ENCODE results near the gene MCTP2. TPM values are rescaled to one million over a fixed set of nuclear protein-coding genes. Genes with fewer than 3 reads are reported as not detected.

MCTP2 gene
- polyA plus RNA-seq, 3 donors, result 2.4 to 7.4 (median 7.3) TPM

- intact Hi-C loops (cut with micrococcal nuclease), result no loop called here
- 100% methylated on average over 1 of the region's 5 CpGs for WGBS (ENCODE audit: insufficient coverage)
- Mint-ChIP-seq H3K9me3 (peaks cover 0 to 4% (median 0%) of the 10 kb centered on the region in 7 donors), H3K4me1 (no peaks in the 10 kb centered on the region), H3K27ac (no peak overlapping the region), H3K36me3 (peaks cover 21 to 50% of the 10 kb centered on the region in 2 donors), H3K27me3 (ENCODE audit: low read depth in 3 of 3) (peaks cover 0 to under 1% (median 0%) of the 10 kb centered on the region in 3 donors), H3K4me3 (no peak overlapping the region)
- no peak overlapping the region for H2AFZ ChIP-seq (ENCODE audit: insufficient read depth, low read depth, low read length, poor library complexity, severe bottlenecking)
- no peak overlapping the region for H3K27ac ChIP-seq (ENCODE audit: low read depth in 1 of 2, low read length in 2 of 2)
- H4K20me1 ChIP-seq (ENCODE audit: insufficient read depth, low read length), result no peaks in the 10 kb centered on the region
- TF ChIP-seq CTCF (IDR thresholded peaks at IDR 0.05), result no peak
- no peaks in the 10 kb centered on the region for H3K79me2 ChIP-seq (ENCODE audit: insufficient read depth, low read length)
- no peaks in the 10 kb centered on the region for H3K27me3 ChIP-seq (ENCODE audit: control insufficient read depth in 2 of 2, insufficient read depth in 2 of 2, low read length in 2 of 2)
- no peaks in the 10 kb centered on the region for H3K9me3 ChIP-seq (replicated peaks in 1 of 2; ENCODE audit: control insufficient read depth in 1 of 2, insufficient read depth in 1 of 2, low read length in 2 of 2)
- H3K4me1 ChIP-seq (ENCODE audit: control insufficient read depth in 1 of 2, insufficient read depth in 2 of 2, low read length in 2 of 2), result no peaks in the 10 kb centered on the region
- DNase-seq, result no peak
- no peak overlapping the region for H3K9ac ChIP-seq (ENCODE audit: insufficient read depth, low read length, poor library complexity, severe bottlenecking)
- no peak overlapping the region for H3K4me3 ChIP-seq (replicated peaks in 1 of 3; ENCODE audit: low read depth in 2 of 3, low read length in 3 of 3)
- H3K4me2 ChIP-seq (replicated peaks; ENCODE audit: extremely low read depth, low read length, poor library complexity, severe bottlenecking), result no peak overlapping the region
- peaks cover 0 to 9% of the 10 kb centered on the region in 2 donors for H3K36me3 ChIP-seq (replicated peaks in 1 of 2; ENCODE audit: control insufficient read depth in 1 of 2, insufficient read depth in 2 of 2, low read length in 2 of 2)
These were observed 224.9 kb downstream of the MCTP2 start for GRCh38 chr15:94456226-94456625.

- no peaks in the 10 kb centered on the region for H3K27me3 ChIP-seq (ENCODE audit: control insufficient read depth in 2 of 2, insufficient read depth in 2 of 2, low read length in 2 of 2)
- H3K9ac ChIP-seq (ENCODE audit: insufficient read depth, low read length, poor library complexity, severe bottlenecking), result no peak overlapping the region
- no peak for DNase-seq
- intact Hi-C loops (cut with micrococcal nuclease), result no loop called here
- no peak overlapping the region for H2AFZ ChIP-seq (ENCODE audit: insufficient read depth, low read depth, low read length, poor library complexity, severe bottlenecking)
- no peaks in the 10 kb centered on the region for H3K9me3 ChIP-seq (replicated peaks in 1 of 2; ENCODE audit: control insufficient read depth in 1 of 2, insufficient read depth in 1 of 2, low read length in 2 of 2)
- H3K79me2 ChIP-seq (ENCODE audit: insufficient read depth, low read length), result no peaks in the 10 kb centered on the region
- H3K27ac ChIP-seq (ENCODE audit: low read depth in 1 of 2, low read length in 2 of 2), result no peak overlapping the region
- H3K27me3 Mint-ChIP-seq (ENCODE audit: low read depth in 3 of 3), result peaks cover 0 to 2% (median 0%) of the 10 kb centered on the region in 3 donors
- H3K36me3 Mint-ChIP-seq, result peaks cover 21 to 57% of the 10 kb centered on the region in 2 donors
- H3K4me2 ChIP-seq (replicated peaks; ENCODE audit: extremely low read depth, low read length, poor library complexity, severe bottlenecking), result no peak overlapping the region
- no CpG with 5 or more reads among the region's 8 CpGs for WGBS (ENCODE audit: insufficient coverage)
- H3K4me3 ChIP-seq (replicated peaks in 1 of 3; ENCODE audit: low read depth in 2 of 3, low read length in 3 of 3), result no peak overlapping the region
- H3K4me3 Mint-ChIP-seq, result no peak overlapping the region
- no peak overlapping the region for H3K27ac Mint-ChIP-seq
- no peaks in the 10 kb centered on the region for H3K4me1 Mint-ChIP-seq
- H3K9me3 Mint-ChIP-seq, result peaks cover 0 to 4% (median 0%) of the 10 kb centered on the region in 7 donors
- H3K36me3 ChIP-seq (replicated peaks in 1 of 2; ENCODE audit: control insufficient read depth in 1 of 2, insufficient read depth in 2 of 2, low read length in 2 of 2), result peaks cover 0 to 14% of the 10 kb centered on the region in 2 donors
- H4K20me1 ChIP-seq (ENCODE audit: insufficient read depth, low read length), result no peaks in the 10 kb centered on the region
- no peaks in the 10 kb centered on the region for H3K4me1 ChIP-seq (ENCODE audit: control insufficient read depth in 1 of 2, insufficient read depth in 2 of 2, low read length in 2 of 2)
- no peak for TF ChIP-seq CTCF (IDR thresholded peaks at IDR 0.05)
These were observed 226.3 kb downstream of the MCTP2 start for GRCh38 chr15:94457661-94458060.

Data from CD14-positive monocyte (primary cell).